Hepatocyte (in vitro differentiated cells): Measurements from ENCODE around the gene SDC4.

ENCODE experiments used
- CTCF ChIP-seq: fragments of 200-600 bp; sonication (generic); IDR thresholded peaks from 2 replicates; pipeline ENCODE4 v1.5.1; 2016; ENCODE audit warnings: antibody characterized with exemption, mild to moderate bottlenecking; ENCODE audit not compliant: poor library complexity
- EZH2 ChIP-seq: fragments of 200-600 bp; sonication (generic); IDR thresholded peaks from 2 replicates; pipeline ENCODE4 v1.6.1; 2016; ENCODE audit warnings: antibody characterized with exemption, mild to moderate bottlenecking, borderline replicate concordance
- EZH2phosphoT487 ChIP-seq: fragments of 200-600 bp; sonication (generic); IDR thresholded peaks from one replicate; pipeline ENCODE4 v1.6.1; 2018; ENCODE audit warnings: antibody characterized with exemption, mild to moderate bottlenecking, low read depth, moderate library complexity; ENCODE audit not compliant: unreplicated experiment, severe bottlenecking

DNA sequence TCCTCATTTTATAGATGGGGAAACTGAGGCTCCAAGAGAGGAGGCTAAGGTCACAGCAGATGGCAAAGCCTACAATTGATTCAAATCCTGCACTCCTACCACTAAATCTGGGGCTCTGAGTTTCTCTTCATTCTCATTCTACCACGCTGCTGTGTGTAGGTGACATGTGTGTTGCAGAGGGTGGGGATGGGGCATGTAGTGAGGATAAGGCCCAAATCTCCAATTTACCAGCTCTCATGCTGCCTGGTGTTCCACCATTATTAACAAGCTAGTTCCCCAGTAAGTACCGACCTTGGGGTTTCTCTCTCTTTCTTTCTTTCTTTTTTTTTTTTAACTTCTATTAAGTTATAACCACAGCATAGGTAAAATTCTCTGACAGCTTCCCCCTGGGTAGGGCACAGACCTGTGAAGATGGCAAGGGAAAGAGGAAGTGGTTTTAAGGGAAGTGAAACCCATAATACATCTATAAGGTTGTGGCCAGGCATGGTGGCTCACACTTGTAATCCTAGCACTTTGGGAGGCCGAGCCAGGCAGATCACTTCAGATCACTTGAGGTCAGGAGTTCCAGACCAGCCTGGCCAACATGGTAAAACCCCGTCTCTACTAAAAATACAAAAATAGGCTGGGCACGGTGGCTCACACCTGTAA is 27.2 kb downstream of the SDC4 start:
- no peak for TF ChIP-seq CTCF
- no peak for TF ChIP-seq EZH2
- TF ChIP-seq EZH2phosphoT487: no peak
